Measurements from ENCODE around the gene TLR1.
"Not testable (repeated sequence)": the region's sequence is repeated elsewhere in the genome, so short reads cannot be mapped to it uniquely, and the experiment has no call there.

DNA sequence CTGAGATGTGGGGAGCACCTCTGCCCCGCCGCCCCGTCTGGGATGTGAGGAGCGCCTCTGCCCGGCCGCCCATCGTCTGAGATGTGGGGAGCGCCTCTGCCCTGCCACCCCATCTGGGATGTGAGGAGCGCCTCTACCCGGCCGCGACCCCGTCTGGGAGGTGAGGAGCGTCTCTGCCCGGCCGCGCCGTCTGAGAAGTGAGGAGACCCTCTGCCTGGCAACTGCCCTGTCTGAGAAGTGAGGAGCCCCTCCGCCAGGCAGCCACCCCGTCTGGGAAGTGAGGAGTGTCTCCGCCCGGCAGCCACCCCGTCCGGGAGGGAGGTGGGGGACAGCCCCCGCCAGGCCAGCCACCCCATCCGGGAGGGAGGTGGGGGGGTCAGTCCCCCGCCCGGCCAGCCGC, 2.9 kb upstream of the TLR1 start:
- TF ChIP-seq, protein P1, sequence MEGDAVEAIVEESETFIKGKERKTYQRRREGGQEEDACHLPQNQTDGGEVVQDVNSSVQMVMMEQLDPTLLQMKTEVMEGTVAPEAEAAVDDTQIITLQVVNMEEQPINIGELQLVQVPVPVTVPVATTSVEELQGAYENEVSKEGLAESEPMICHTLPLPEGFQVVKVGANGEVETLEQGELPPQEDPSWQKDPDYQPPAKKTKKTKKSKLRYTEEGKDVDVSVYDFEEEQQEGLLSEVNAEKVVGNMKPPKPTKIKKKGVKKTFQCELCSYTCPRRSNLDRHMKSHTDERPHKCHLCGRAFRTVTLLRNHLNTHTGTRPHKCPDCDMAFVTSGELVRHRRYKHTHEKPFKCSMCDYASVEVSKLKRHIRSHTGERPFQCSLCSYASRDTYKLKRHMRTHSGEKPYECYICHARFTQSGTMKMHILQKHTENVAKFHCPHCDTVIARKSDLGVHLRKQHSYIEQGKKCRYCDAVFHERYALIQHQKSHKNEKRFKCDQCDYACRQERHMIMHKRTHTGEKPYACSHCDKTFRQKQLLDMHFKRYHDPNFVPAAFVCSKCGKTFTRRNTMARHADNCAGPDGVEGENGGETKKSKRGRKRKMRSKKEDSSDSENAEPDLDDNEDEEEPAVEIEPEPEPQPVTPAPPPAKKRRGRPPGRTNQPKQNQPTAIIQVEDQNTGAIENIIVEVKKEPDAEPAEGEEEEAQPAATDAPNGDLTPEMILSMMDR (IDR thresholded peaks at IDR 0.05; ENCODE audit: low read length): not testable (repeated sequence)
- not testable (repeated sequence) for TF ChIP-seq EZH2 (optimal IDR thresholded peaks at IDR 0.05; ENCODE audit: low read depth, low read length)
